GM12878 (cell line): ENCODE results near the gene FOXG1. TPM values are rescaled to one million over a fixed set of nuclear protein-coding genes. Genes with fewer than 3 reads are reported as not detected.

ENCODE experiments used
- ATAC-seq: fragments of 200-7000 bp; cut with Tn5 transposase; 3 replicates; pipeline ENCODE4 v1.9.1; 2020; ENCODE audit warnings: mild to moderate bottlenecking, moderate library complexity
- BruUV-seq: library from RNA; stranded (reverse); fragments of 400-500 nt; replicated peaks from 2 replicates; lab custom pipeline; 2021; lab: Mats Ljungman, UMichigan
- CTCF ChIA-PET: fragments of 300-600 bp; sonication (Branson Sonifier 250); formaldehyde crosslinking; extraction: SDS; loops from one replicate; lab custom pipeline; 2021; ENCODE audit warnings: inconsistent platforms; lab: Yijun Ruan, JAX
- POLR2A ChIA-PET: fragments of 350-600 bp; formaldehyde crosslinking; extraction: SDS; loops from one replicate; lab custom pipeline; 2021; ENCODE audit warnings: inconsistent platforms; lab: Charles Lee
- RAD21 ChIA-PET: fragments of 300-600 bp; sonication (Branson Sonifier 250); formaldehyde crosslinking; loops from one replicate; lab custom pipeline; 2023; ENCODE audit warnings: antibody characterized with exemption; ENCODE audit not compliant: unreplicated experiment; lab: Charles Lee
- SMC1A ChIA-PET: fragments of 300-600 bp; sonication (Branson Sonifier 250); formaldehyde crosslinking; loops from one replicate; lab custom pipeline; 2023; ENCODE audit not compliant: unreplicated experiment, uncharacterized antibody; lab: Charles Lee
- DNase-seq: peaks from one replicate; pipeline ENCODE4 v3.0.0-alpha.2; 2011; ENCODE audit warnings: low read depth, low spot score
- FAIRE-seq: peaks from 3 replicates; lab custom pipeline; 2011; peaks lifted over from hg19 to GRCh38; lab: Jason Lieb, UNC
- H2AFZ ChIP-seq: 2 replicates; pipeline ENCODE4 v1.6.0; 2011; ENCODE audit warnings: low read depth, low read length, control low read depth; ENCODE audit not compliant: control insufficient read depth
- H3K27ac ChIP-seq: 2 replicates; pipeline ENCODE4 v1.5.1; 2011; ENCODE audit warnings: control low read depth; ENCODE audit not compliant: control insufficient read depth, insufficient read depth
- H3K27me3 ChIP-seq, 2 experiments: replicated peaks in 1 of 2; 2 replicates each; pipeline versions ENCODE4 v1.6.0 to v1.6.1; 2011; ENCODE audit warnings: low read length in 1 of 2; ENCODE audit not compliant: control insufficient read depth in 2 of 2, insufficient read depth in 2 of 2
- H3K36me3 ChIP-seq, 2 experiments: 2 replicates each; pipeline ENCODE4 v1.5.1; 2011; ENCODE audit warnings: low read length in 1 of 2; ENCODE audit not compliant: control insufficient read depth in 2 of 2, insufficient read depth in 2 of 2
- H3K4me1 ChIP-seq: 2 replicates; pipeline ENCODE4 v1.6.1; 2011; ENCODE audit warnings: mild to moderate bottlenecking, low read length, moderate library complexity, mixed read lengths; ENCODE audit not compliant: control insufficient read depth, insufficient read depth
- H3K4me2 ChIP-seq: 2 replicates; pipeline ENCODE4 v1.6.0; 2011; ENCODE audit warnings: control low read depth; ENCODE audit not compliant: control insufficient read depth, insufficient read depth
- H3K4me3 ChIP-seq: fragments of 200-600 bp; sonication (generic); 2 replicates; pipeline ENCODE4 v1.5.1; 2016
- H3K79me2 ChIP-seq: 2 replicates; pipeline ENCODE4 v1.6.0; 2011; ENCODE audit warnings: low read length; ENCODE audit not compliant: control insufficient read depth, insufficient read depth
- H3K9ac ChIP-seq: 2 replicates; pipeline ENCODE4 v1.8.0; 2011; ENCODE audit warnings: low read length, control low read depth, mixed read lengths; ENCODE audit not compliant: control insufficient read depth, insufficient read depth
- H3K9me3 ChIP-seq: replicated peaks from 3 replicates; pipeline ENCODE4 v1.5.1; 2011; ENCODE audit warnings: mild to moderate bottlenecking, low read length; ENCODE audit not compliant: control insufficient read depth, insufficient read depth
- H4K20me1 ChIP-seq: 2 replicates; pipeline ENCODE4 v1.6.0; 2011; ENCODE audit not compliant: control insufficient read depth, insufficient read depth
- IRF4 ChIP-seq: IDR thresholded peaks from 2 replicates; pipeline ENCODE4 v1.6.1; 2011; ENCODE audit warnings: low read depth, low read length
- RAD21 ChIP-seq: IDR thresholded peaks from 2 replicates; pipeline ENCODE4 v1.6.1; 2011; ENCODE audit warnings: mild to moderate bottlenecking, low read depth, low read length, moderate library complexity; ENCODE audit not compliant: insufficient read depth
- RCOR1 ChIP-seq: conservative IDR thresholded peaks from 2 replicates; pipeline ENCODE4 v1.6.1; 2012; ENCODE audit warnings: low read depth, low read length, improper control_type of control experiment
- RFX5 ChIP-seq: IDR thresholded peaks from 2 replicates; pipeline ENCODE4 v1.6.1; 2011; ENCODE audit warnings: low read depth, low read length, improper control_type of control experiment
- SMAD5 ChIP-seq: IDR thresholded peaks from 2 replicates; pipeline ENCODE4 v1.6.1; 2016; ENCODE audit warnings: antibody characterized with exemption, low read depth
- SMC3 ChIP-seq: IDR thresholded peaks from 2 replicates; pipeline ENCODE4 v1.6.1; 2011; ENCODE audit warnings: low read length, improper control_type of control experiment, borderline replicate concordance
- TBL1XR1 ChIP-seq: IDR thresholded peaks from 2 replicates; pipeline ENCODE4 v1.6.1; 2012; ENCODE audit warnings: low read depth, low read length, improper control_type of control experiment
- TCF12 ChIP-seq: IDR thresholded peaks from 2 replicates; pipeline ENCODE4 v1.6.1; 2011; ENCODE audit warnings: low read depth, mild to moderate bottlenecking, low read length
- ZNF217 ChIP-seq: fragments of 450-650 bp; IDR thresholded peaks from 2 replicates; pipeline ENCODE4 v1.6.1; 2017; ENCODE audit warnings: antibody characterized with exemption, mild to moderate bottlenecking
- WGBS: methylation state at CpG from one replicate; pipeline ENCODE4 v1.1.6; 2016; ENCODE audit warnings: low lambda C conversion rate; ENCODE audit not compliant: insufficient replicate concordance, insufficient coverage; ENCODE audit errors: missing lambda C conversion rate; 5-methylcytosine and 5-hydroxymethylcytosine counted together
- in situ Hi-C: fragments of 300-500 bp; cut with MboI; formaldehyde crosslinking; loops from 9 replicates; pipeline ENCODE4 v1.14.3; 2018; ENCODE audit warnings: mixed read lengths
- intact Hi-C: fragments of 100-400 bp; cut with micrococcal nuclease; formaldehyde crosslinking; loops from one replicate; pipeline ENCODE4 v1.14.2; 2022; ENCODE audit not compliant: unreplicated experiment
- polyA plus RNA-seq, 11 experiments: library from polyadenylated mRNA; depleted of rRNA in 4 of 11; unstranded in 6 of 11; stranded (reverse) in 5 of 11; fragments of >200 nt; fragmentation: Nextera tagmentation in 4 of 11; fragmentation: Illumina TruSeq in 1 of 11; extraction: Ambion mirVana in 4 of 11; extraction: Trizol in 1 of 11; gene quantifications; 1 replicate in 1 of 11; 2 replicates in 10 of 11; pipeline versions ENCODE4 v1.2.1 to v1.2.3, GENCODE V29; 2011 to 2016; ENCODE audit warnings: inconsistent platforms in 2 of 11, missing spikeins in 2 of 11, low read depth in 1 of 11
- total RNA-seq, 4 experiments: library from RNA; depleted of rRNA in 3 of 4; stranded (reverse); fragments of >200 nt in 3 of 4; fragmentation: Illumina TruSeq in 1 of 4; extraction: Trizol in 1 of 4; gene quantifications; 2 replicates each; pipeline versions ENCODE4 v1.2.1 to v1.2.3, GENCODE V29; 2013 to 2021
- TF ChIP-seq, protein P1 (sequence below): fragments of 150-350 bp; IDR thresholded peaks from 2 replicates; pipeline ENCODE4 v1.6.1; 2016; ENCODE audit warnings: low read depth, low read length
- TF ChIP-seq, protein P2 (sequence below), 3 experiments: IDR thresholded peaks in 2 of 3; conservative IDR thresholded peaks in 1 of 3; 2 replicates each; pipeline ENCODE4 v1.5.1; 2011; ENCODE audit warnings: low read depth in 3 of 3, low read length in 3 of 3, mild to moderate bottlenecking in 3 of 3, control low read depth in 2 of 3, moderate library complexity in 2 of 3, inconsistent platforms in 1 of 3, mixed read lengths in 1 of 3; ENCODE audit not compliant: control insufficient read depth in 2 of 3, insufficient read depth in 1 of 3; ENCODE audit errors: extremely low read depth in 1 of 3

Gene FOXG1
- total and polyA plus RNA-seq, 10 of the 15 experiments (the other 5 are each of a cell fraction or from before 2014, with no cell fraction given): 0.04 to 0.44 (median 0.06) TPM; not detected in 1

- no peaks in the 10 kb centered on the region for H3K4me1 ChIP-seq
- no peaks in the 10 kb centered on the region for H3K79me2 ChIP-seq
- no peak overlapping the region for H3K9ac ChIP-seq
- H4K20me1 ChIP-seq: no peaks in the 10 kb centered on the region
- ChIA-PET SMC1A (no interaction called here), CTCF (no interaction called here), RAD21 (no interaction called here), POLR2A (no interaction called here)
- H2AFZ ChIP-seq: no peak overlapping the region
- H3K27ac ChIP-seq: no peak overlapping the region
- H3K4me3 ChIP-seq: no peak overlapping the region
- ATAC-seq: no peak
- no peaks in the 10 kb centered on the region for H3K9me3 ChIP-seq
- in situ Hi-C loops (no loop called here), intact Hi-C loops (no loop called here)
- DNase-seq: no peak
- no peaks in the 10 kb centered on the region for H3K36me3 ChIP-seq
- TF ChIP-seq IRF4 (no peak), TBL1XR1 (no peak), ZNF217 (no peak)
- WGBS: 0% methylated on average over 1 of the region's 1 CpG
- no peak overlapping the region for H3K4me2 ChIP-seq
- BruUV-seq: no TSS peak
- H3K27me3 ChIP-seq: no peaks in the 10 kb centered on the region
- FAIRE-seq: no peak
These were observed 20.3 kb upstream of the FOXG1 start for GRCh38 chr14:28746247-28746646.

DNA sequence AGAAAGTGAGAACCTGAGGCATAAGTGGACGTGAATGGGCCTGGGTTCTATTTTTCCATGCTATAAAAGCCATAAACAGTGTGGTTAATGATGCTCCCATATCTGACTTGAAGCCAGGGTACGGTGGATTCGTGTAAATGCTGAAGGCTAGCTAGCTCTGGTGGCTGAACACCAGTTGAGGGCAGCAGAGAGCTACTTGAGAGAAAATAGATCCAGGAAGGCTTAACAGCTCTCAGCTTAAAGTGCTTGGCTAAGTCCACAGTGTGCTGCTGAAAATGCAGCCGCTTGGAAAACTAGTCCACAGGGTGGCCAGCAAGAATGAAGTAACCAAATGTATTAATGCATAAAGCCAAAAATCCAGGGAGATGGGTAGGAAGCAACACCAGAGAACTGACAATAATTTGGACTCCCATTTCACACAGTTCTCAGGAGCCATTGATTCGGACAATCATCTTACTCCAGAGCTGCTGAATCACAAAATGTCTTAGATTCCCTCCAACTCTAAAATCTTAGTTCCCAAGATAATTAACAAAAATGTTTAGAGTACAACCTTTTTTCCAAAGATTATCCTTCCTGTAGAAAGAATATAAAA, 15.0 kb upstream of the FOXG1 start:
- Histone ChIP-seq H4K20me1 (no peaks in the 10 kb centered on the region), H2AFZ (no peak overlapping the region), H3K79me2 (no peaks in the 10 kb centered on the region), H3K27me3 (peaks cover 0 to 3% of the 10 kb centered on the region in 2 experiments; a peak in 1 of 4 replicates), H3K4me2 (no peak overlapping the region), H3K36me3 (no peaks in the 10 kb centered on the region), H3K27ac (no peak overlapping the region), H3K9me3 (no peaks in the 10 kb centered on the region), H3K4me1 (no peaks in the 10 kb centered on the region), H3K9ac (no peak overlapping the region), H3K4me3 (no peak overlapping the region)
- DNase-seq (peak; percentile 7), FAIRE-seq (peak; percentile 73), ATAC-seq (peak; percentile 90)
- SMC1A ChIA-PET: interaction anchor here (0.7 kb wide), 1 partner anchor 13 kb away, joined by 3 read pairs; no protein-coding TSS in a partner anchor
- intact Hi-C loops: loop anchor here (2.0 to 10.0 kb wide), 5 partner anchors 266 to 1771 kb away; no protein-coding TSS in a partner anchor
- CTCF ChIA-PET: interaction anchor here (0.7 to 2.3 kb wide), 10 partner anchors 9 to 1701 kb away, joined by 3 to 7 read pairs (median 4); no protein-coding TSS in a partner anchor
- no TSS peak for BruUV-seq
- POLR2A ChIA-PET: no interaction called here
- RAD21 ChIA-PET: interaction anchor here (1.0 to 1.4 kb wide), 2 partner anchors 1519 to 1703 kb away, joined by 3 read pairs; no protein-coding TSS in a partner anchor
- no peak for TF ChIP-seq RFX5
- no peak for TF ChIP-seq RCOR1
- peak; percentile 14; the same call in 1 of the 2 replicates for TF ChIP-seq SMC3
- no peak for TF ChIP-seq TCF12
- TF ChIP-seq RAD21: peak; percentile 66
- TF ChIP-seq, protein P1, sequence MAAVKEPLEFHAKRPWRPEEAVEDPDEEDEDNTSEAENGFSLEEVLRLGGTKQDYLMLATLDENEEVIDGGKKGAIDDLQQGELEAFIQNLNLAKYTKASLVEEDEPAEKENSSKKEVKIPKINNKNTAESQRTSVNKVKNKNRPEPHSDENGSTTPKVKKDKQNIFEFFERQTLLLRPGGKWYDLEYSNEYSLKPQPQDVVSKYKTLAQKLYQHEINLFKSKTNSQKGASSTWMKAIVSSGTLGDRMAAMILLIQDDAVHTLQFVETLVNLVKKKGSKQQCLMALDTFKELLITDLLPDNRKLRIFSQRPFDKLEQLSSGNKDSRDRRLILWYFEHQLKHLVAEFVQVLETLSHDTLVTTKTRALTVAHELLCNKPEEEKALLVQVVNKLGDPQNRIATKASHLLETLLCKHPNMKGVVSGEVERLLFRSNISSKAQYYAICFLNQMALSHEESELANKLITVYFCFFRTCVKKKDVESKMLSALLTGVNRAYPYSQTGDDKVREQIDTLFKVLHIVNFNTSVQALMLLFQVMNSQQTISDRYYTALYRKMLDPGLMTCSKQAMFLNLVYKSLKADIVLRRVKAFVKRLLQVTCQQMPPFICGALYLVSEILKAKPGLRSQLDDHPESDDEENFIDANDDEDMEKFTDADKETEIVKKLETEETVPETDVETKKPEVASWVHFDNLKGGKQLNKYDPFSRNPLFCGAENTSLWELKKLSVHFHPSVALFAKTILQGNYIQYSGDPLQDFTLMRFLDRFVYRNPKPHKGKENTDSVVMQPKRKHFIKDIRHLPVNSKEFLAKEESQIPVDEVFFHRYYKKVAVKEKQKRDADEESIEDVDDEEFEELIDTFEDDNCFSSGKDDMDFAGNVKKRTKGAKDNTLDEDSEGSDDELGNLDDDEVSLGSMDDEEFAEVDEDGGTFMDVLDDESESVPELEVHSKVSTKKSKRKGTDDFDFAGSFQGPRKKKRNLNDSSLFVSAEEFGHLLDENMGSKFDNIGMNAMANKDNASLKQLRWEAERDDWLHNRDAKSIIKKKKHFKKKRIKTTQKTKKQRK: no peak
- TF ChIP-seq, protein P2, sequence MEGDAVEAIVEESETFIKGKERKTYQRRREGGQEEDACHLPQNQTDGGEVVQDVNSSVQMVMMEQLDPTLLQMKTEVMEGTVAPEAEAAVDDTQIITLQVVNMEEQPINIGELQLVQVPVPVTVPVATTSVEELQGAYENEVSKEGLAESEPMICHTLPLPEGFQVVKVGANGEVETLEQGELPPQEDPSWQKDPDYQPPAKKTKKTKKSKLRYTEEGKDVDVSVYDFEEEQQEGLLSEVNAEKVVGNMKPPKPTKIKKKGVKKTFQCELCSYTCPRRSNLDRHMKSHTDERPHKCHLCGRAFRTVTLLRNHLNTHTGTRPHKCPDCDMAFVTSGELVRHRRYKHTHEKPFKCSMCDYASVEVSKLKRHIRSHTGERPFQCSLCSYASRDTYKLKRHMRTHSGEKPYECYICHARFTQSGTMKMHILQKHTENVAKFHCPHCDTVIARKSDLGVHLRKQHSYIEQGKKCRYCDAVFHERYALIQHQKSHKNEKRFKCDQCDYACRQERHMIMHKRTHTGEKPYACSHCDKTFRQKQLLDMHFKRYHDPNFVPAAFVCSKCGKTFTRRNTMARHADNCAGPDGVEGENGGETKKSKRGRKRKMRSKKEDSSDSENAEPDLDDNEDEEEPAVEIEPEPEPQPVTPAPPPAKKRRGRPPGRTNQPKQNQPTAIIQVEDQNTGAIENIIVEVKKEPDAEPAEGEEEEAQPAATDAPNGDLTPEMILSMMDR (IDR thresholded peaks at IDR 0.05 in 2 of 3, conservative IDR thresholded peaks at IDR 0.05 in 1 of 3; ENCODE audit: control insufficient read depth in 2 of 3, extremely low read depth in 1 of 3, insufficient read depth in 1 of 3, low read depth in 3 of 3, low read length in 3 of 3): peak; percentile 74 to 76 (median 75)
- no peak for TF ChIP-seq SMAD5
- in situ Hi-C loops: loop anchor here (25.0 kb wide), 2 partner anchors 461 to 1686 kb away; no protein-coding TSS in a partner anchor
- 12% methylated on average over 5 of the region's 5 CpGs for WGBS
